ENCODE results near the gene C17orf100. TPM values are rescaled to one million over a fixed set of nuclear protein-coding genes. Genes with fewer than 3 reads are reported as not detected.

C17orf100 gene
- total and polyA plus RNA-seq, 10 of the 15 experiments (the other 5 are each of a cell fraction or from before 2014, with no cell fraction given), result 0.84 to 4.7 (median 1.8) TPM

GRCh38 chr17:6651354-6651918, at the start of gene C17orf100, which contains the start of gene MED31 (continued):
- TF ChIP-seq MYC (IDR thresholded peaks at IDR 0.05; ENCODE audit: insufficient read depth, insufficient read length, insufficient replicate concordance, low read length, severe bottlenecking), result no peak
- TF ChIP-seq CHD4 (IDR thresholded peaks at IDR 0.05), result no peak

DNA sequence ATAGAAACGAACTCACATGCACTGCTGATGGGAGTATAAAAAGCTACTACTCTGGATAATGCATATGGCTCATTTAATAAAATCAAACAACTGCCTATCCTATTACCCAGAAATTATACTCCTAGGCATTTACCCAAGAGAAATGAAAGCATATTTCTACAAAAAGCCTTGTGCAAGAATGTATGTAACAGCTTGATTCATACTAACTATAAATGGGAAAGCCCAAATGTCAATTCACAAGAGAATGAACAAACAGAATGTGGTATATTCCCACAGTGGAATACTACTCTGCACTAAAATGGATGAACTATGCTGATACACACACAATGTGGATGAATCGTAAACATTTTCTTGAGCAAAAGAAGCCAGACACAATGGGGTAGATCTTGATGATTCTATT, 49.4 kb upstream of the C17orf100 start:
- H2AFZ ChIP-seq (ENCODE audit: control insufficient read depth, low read depth, low read length), result no peak overlapping the region
- no TSS peak for BruUV-seq (replicated peaks)
- TF ChIP-seq KDM1A (IDR thresholded peaks at IDR 0.05; ENCODE audit: borderline replicate concordance), result no peak
- TF ChIP-seq SIN3A (IDR thresholded peaks at IDR 0.05; ENCODE audit: low read depth, low read length), result no peak
- no peak for TF ChIP-seq POLR2AphosphoS2 (IDR thresholded peaks at IDR 0.05; ENCODE audit: low read depth, low read length)
- no peak for TF ChIP-seq ASH2L (IDR thresholded peaks at IDR 0.05; ENCODE audit: borderline replicate concordance, low read depth)
- TF ChIP-seq PAX8 (IDR thresholded peaks at IDR 0.05), result no peak
- TF ChIP-seq, protein P1, sequence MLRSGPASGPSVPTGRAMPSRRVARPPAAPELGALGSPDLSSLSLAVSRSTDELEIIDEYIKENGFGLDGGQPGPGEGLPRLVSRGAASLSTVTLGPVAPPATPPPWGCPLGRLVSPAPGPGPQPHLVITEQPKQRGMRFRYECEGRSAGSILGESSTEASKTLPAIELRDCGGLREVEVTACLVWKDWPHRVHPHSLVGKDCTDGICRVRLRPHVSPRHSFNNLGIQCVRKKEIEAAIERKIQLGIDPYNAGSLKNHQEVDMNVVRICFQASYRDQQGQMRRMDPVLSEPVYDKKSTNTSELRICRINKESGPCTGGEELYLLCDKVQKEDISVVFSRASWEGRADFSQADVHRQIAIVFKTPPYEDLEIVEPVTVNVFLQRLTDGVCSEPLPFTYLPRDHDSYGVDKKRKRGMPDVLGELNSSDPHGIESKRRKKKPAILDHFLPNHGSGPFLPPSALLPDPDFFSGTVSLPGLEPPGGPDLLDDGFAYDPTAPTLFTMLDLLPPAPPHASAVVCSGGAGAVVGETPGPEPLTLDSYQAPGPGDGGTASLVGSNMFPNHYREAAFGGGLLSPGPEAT (IDR thresholded peaks at IDR 0.05; ENCODE audit: low read depth), result no peak
- TF ChIP-seq NRF1 (conservative IDR thresholded peaks at IDR 0.05; ENCODE audit: low read depth, low read length), result no peak
- TF ChIP-seq ZBED1 (IDR thresholded peaks at IDR 0.05; ENCODE audit: borderline replicate concordance), result no peak
- no peak for TF ChIP-seq ATF7 (IDR thresholded peaks at IDR 0.05; ENCODE audit: low read depth)
- RAD21 ChIA-PET (ENCODE audit: unreplicated experiment), result interaction anchor here (1.0 kb wide), 1 partner anchor 129 kb away, joined by 4 read pairs; no protein-coding TSS in a partner anchor
- no peak overlapping the region for H3K27ac ChIP-seq (ENCODE audit: control insufficient read depth, insufficient read depth)
- H3K79me2 ChIP-seq (ENCODE audit: control insufficient read depth, insufficient read depth, low read length), result no peaks in the 10 kb centered on the region
- H3K4me3 ChIP-seq, result no peak overlapping the region
- no peak overlapping the region for H3K9ac ChIP-seq (ENCODE audit: control insufficient read depth, insufficient read depth, low read length)
- H3K27me3 ChIP-seq (replicated peaks in 1 of 2; ENCODE audit: control insufficient read depth in 2 of 2, insufficient read depth in 2 of 2, low read length in 1 of 2), result no peaks in the 10 kb centered on the region
- CTCF ChIA-PET, result no interaction called here
- FAIRE-seq (no peak), ATAC-seq (no peak), DNase-seq (ENCODE audit: low read depth, low spot score) (no peak)
- H3K36me3 ChIP-seq (ENCODE audit: control insufficient read depth in 2 of 2, insufficient read depth in 2 of 2, low read length in 1 of 2), result peaks cover 0 to 21% of the 10 kb centered on the region in 2 experiments; a peak in 3 of 4 replicates
- in situ Hi-C loops (cut with MboI) (no loop called here), intact Hi-C loops (cut with micrococcal nuclease; ENCODE audit: unreplicated experiment) (no loop called here)
- no peak overlapping the region for H3K4me2 ChIP-seq (ENCODE audit: control insufficient read depth, insufficient read depth)
- H3K9me3 ChIP-seq (replicated peaks; ENCODE audit: control insufficient read depth, insufficient read depth, low read length), result no peaks in the 10 kb centered on the region
- H3K4me1 ChIP-seq (ENCODE audit: control insufficient read depth, insufficient read depth, low read length), result no peaks in the 10 kb centered on the region
- SMC1A ChIA-PET (ENCODE audit: uncharacterized antibody, unreplicated experiment), result interaction anchor here (0.9 kb wide), 1 partner anchor 130 kb away, joined by 3 read pairs; no protein-coding TSS in a partner anchor
- POLR2A ChIA-PET, result interaction anchor here (1.0 kb wide), 1 partner anchor 364 kb away, joined by 4 read pairs; no protein-coding TSS in a partner anchor
- WGBS (ENCODE audit: insufficient coverage, insufficient replicate concordance, low lambda C conversion rate, missing lambda C conversion rate), result 64% methylated on average over 2 of the region's 2 CpGs
- no peaks in the 10 kb centered on the region; the same call in 1 of the 2 replicates for H4K20me1 ChIP-seq (ENCODE audit: control insufficient read depth, insufficient read depth)
